ENCODE measurements around the gene LOXL3.

- TF ChIP-seq CTCF (IDR thresholded peaks at IDR 0.05; ENCODE audit: low read depth, low read length, poor library complexity, severe bottlenecking) (no peak), EZH2phosphoT487 (IDR thresholded peaks at IDR 0.05; ENCODE audit: borderline replicate concordance, low read length) (no peak)
Observed at GRCh38 chr2:74576863-74577229, 23.1 kb upstream of the LOXL3 start.

Measured in DOHH2 (cell line).